Stimulated activated CD4-positive, alpha-beta T cell treated with anti-CD3 and anti-CD28 coated beads, Interleukin-2, amount 100 ng/mL, for 24 hours (primary cell): ENCODE data around the gene PLCB1.

Experiments used
- DNase-seq, 2 donors: peaks; one replicate each; pipeline ENCODE4 v3.0.0-alpha.2; 2020

The PLCB1 gene

GRCh38 chr20:8519887-8520286 is 387.8 kb downstream of the PLCB1 start:
- no peak for DNase-seq

DNA sequence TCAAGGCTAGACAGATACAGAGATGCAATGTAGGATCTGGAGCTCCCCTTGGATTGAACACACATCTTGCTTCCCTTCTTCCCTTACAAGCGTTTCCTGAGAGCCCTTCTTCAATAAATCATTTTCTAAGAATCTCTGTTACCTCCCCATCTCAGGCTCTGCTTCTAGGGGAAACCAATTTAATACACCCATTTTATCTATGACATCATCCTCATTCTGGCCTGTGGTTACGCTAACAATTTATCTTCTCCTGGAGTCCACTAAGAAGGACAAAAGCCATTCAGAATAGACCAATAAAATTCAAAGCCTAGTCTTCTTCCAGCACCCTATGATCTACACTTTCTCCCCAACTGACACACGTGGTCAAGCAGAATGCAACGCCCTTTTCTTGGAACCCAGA is 390.1 kb downstream of the PLCB1 start:
- DNase-seq, result no peak

DNA sequence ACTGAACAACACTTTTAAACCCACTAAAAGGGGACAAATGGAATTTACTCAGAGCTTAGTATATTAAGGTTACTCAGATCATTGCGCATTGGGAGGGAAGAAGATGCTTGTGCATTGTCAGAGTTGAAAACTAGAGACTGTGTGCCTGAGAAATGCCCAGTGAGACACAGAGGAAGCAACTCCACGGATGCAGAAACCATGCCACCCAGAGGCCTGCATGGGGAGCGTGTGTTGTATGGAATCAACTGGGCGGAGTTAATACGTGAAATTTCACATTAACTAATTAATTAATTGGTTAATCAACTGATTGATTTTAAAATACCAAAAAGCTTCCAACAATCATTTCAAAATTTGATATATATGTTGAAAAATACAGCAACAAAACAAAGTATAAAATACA is 391.6 kb downstream of the PLCB1 start:
- no peak for DNase-seq

DNA sequence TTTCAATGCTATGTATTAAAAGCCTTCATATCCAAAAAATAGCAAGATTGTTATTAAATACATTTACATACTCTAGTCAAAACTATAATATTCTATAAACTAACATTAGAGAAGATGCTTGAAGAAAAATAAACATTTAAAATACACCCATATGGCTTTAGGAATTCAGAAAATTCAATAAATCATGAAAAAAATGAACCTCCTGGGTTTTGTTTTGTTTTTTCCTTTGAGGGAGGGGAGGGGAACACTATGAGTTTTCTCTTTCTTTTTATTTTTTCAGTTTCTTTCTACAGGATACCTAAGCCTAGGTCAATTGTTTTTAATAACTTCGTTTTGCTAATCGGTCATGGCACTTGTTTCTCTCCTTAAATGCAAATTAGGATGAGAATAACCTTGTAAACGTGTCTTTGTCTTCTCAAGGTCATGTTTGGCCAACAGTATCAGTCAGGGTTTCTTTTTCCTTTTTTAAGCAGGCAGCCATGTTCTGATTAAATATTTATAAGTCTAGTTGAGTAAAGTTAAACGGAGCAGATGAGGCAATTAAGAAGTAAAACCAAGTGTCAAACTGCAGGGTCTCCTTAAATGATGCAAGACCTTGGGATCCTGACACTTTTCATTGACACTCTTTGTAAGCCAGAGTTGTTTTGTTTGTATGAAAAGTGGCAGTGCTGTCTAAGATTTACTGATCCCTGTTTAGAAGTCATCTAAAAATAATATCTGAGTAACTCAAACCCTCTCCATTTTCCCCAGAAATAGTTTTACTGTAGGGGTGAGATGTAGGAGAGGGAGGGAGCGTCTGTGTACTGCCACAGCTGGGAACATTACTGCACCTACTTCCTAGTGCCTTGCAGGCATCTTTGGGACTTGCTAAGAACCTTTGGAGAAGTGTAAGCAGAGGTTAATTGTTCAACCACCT is 392.3 kb downstream of the PLCB1 start:
- DNase-seq, result no peak

DNA sequence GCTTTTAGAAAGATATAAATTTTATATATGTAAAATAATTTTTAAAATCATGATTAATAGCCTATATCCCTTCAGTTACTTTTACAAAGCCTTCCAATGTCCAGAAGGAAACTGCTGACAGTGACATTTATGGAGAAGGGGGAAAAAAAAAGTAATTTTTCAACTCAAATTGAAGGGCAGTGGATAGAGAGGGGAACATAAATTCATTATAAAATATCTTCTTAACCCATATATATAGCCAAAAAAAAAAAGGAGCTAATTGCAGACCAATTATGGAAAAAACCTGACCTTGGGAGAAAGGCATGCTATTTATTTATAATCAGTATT is 392.9 kb downstream of the PLCB1 start:
- DNase-seq, result no peak

GRCh38 chr20:8526610-8527009 is 394.5 kb downstream of the PLCB1 start:
- DNase-seq, result no peak

DNA sequence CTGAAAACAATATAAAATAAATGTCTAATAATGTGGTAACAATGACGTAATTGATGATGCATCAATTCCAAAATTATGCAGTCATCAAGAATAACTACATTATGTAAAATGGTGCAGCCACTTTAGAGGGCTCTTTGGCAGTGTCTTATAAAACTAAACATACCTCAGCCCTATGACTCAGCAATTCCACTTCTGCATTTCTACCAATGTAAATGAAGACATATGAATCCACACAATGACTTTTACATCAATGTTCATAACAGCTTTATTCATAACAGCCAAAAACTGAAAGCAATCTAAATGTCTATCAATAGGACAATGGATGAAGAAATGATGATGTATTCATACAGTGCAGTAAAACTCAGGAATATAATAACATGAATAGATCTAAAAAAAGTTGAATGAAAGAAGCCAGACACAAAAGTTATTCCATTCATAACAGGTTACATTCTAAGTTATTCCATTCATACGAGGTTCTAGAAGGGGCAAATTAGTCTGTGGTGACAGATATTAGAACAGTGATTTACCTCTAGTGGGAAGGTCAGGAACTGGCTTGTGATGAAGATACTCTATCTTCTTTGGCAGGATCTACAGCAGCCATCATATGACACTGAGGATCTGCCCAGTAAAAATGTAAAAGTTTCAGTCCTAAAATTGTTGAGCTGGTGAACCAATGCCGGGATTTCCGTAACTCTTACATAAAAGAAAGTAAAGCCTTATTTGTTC is 396.1 kb downstream of the PLCB1 start:
- DNase-seq, result no peak

DNA sequence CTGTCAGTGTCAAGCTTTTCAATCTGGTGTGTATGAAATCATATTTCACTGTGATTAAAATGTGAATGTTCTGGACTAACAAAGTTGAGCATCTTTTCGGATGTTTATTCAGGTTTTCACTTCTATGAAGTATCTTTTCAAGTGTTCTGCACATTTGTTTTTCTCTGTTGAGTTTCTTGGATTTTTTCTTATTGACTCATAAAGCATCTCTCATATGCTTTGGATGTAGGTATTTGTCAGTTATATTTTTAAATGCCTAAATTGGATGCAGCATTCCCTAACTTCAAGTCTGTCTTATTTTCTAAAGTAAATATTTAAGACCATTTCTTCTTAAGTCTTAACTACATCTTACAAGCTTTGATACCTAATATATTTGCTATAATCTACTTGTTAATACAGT is 398.0 kb downstream of the PLCB1 start:
- no peak for DNase-seq

GRCh38 chr20:8532169-8532568 is 400.1 kb downstream of the PLCB1 start:
- DNase-seq, result no peak

DNA sequence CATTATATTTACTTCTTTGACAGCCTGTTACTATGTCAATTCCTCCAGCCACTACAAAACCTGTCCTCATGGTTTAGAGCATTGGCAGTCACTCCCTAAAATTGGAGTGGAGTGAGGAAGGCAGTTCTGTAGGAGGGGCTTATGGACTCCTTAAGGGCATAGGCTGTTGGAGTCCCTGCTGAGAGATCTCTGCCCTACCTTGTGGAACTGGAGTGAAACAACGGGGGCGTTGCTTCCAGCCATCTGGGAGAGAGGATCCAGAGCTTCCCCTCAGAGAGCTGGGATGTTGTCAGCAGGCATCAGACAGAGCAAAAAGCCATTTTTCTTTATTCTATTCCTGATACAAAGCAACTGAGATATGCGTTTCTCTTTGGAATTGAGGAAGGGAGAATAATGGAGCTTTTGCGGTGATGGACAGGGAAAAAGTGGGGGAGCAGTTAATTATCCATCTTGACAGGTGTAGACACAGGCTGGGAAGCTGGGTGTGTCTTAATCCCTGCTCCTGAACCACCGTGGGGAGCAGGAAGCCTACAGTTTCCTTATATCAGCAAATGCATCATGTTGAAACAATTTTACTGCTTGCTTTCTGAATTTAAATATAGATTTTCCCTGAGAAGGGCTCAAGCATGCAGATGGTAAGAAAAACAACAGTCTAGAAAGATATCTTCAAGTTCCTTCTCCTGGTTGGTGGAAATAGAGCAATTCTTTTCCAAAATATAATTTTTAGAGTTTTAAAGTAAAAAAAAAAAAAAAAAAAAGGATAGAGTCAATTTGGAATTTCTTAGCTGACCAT is 402.5 kb downstream of the PLCB1 start:
- no peak for DNase-seq

- DNase-seq, result peak in 1 of 2 donors; percentile 13
Observed at GRCh38 chr20:8535403-8536261, 403.6 kb downstream of the PLCB1 start.

DNA sequence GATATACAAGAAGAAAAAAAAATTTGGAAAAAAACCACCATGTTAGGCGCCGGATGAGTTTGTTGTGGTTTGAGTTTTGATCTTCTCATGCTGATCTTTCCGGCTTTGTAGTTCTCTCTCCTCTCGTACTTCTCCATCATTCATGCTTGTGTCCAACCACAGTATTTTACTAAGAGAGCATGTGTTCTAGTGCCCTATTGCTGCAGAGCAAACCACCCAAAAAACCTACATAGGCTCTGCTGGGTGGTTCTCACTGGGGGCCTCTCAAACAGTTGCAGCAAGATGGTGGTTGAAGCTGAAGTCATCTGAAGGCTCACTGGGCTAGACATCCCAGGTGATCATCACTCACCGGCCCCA is 404.2 kb downstream of the PLCB1 start:
- DNase-seq, result no peak

DNA sequence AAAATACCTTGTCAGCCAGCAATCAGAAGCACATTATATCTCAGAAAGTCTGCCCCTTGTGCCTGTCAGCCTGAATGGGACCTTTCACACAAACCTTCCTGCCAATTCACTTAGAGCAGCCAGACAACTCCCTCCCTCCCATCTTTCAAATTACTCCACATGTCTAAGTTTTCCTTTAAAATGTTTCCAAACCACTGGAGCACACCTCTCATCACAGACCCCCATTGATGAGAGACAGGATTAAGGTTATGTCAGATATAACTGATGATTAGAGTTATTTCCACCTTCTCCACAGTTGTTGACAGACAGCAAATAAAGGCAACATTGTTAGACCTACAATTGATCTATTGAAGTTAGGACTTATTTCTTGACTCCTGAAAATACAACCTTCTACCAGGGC is 408.4 kb downstream of the PLCB1 start:
- DNase-seq, result no peak

DNA sequence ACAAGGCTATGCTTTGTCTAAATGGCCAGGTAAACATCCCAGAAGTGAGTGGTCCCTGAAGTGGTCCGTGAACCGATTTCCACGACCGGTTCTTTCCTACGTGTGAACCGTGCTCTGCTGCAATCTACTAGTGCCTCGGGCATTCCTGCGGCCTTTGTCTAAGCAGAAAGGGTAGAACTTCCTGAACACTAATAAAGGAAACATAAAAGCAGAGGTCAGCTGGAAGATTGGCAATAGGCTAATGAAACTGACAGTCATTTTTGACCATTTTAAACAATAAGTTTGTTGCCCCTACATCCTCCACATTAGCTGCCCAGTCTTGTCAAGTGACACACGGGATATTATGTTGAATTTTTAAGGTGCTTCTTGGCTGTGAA is 410.0 kb downstream of the PLCB1 start:
- DNase-seq, result no peak

DNA sequence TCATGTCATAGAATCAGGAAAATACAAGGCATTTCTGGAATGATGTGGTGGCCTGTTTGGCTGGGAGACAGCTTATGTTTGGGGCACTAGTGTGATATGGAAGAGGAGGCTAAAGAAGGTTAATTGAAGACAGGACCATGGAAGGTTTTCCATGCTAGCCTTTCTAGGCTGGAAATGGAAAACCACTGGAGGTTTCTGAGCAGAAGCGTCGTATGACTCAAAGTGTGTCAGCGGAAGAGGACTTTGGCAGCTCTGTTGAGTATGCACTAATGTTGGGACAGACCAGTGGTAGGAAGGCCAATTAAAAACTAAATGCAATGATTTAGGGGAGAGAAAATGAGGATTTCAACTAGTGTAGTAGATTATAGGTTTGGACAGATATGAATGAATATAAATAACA is 413.1 kb downstream of the PLCB1 start:
- DNase-seq, result no peak

GRCh38 chr20:8547035-8547650 is 415.1 kb downstream of the PLCB1 start:
- DNase-seq, result no peak

DNA sequence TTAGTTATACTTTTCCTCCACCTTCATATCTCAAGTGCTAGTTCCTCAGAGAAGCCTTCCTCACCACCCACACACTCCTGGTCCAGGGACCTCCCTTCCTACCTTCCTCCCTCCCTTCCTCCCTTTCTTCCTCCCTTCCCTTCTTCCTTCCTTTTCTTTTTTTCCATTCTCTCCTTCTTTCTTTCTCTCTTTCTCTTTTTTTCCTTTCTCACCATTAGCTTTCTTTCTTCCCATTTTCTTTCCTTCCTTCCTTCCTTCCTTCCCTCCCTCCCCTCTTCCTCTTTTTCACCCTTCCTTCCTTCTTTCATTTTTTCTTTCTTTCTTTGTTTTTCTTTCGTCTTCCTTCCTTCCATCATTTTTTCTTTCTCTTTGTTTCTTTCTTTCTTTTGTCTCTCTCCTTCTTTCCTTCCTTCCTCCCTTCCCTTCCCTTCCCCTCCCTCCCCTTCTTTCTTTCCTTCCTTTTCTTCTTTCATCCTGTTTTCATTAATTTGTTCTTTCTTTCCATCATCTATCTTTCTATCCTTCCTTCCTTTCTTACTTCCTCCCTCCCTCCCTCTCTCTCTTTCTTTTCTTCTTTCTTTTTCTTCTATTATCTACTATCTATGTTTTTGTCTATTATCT is 416.0 kb downstream of the PLCB1 start:
- DNase-seq, result no peak

- DNase-seq, result no peak
Observed at GRCh38 chr20:8549192-8549591, 417.1 kb downstream of the PLCB1 start.

- DNase-seq, result no peak
Observed at GRCh38 chr20:8557711-8558110, 425.6 kb downstream of the PLCB1 start.

- no peak for DNase-seq
Observed at GRCh38 chr20:8562356-8562755, 430.3 kb downstream of the PLCB1 start.

DNA sequence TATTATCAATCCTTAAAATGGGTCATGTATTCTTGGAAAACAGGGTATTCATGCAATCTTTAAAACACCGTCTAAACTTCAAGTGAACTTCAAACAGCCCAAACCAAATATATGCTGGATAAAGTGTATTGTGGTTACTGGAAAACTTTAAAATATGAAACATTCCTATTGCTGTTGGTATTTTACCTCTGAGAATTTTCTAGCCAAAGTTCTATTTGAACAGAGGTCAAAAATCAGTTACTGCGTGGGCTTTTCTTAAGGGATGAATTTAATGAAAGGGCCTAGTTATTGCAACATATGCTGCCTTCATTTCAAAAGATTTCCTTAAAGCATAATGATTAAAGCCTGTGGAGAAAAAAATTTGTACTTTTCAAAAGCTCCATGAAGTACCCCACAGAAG is 436.0 kb downstream of the PLCB1 start:
- DNase-seq, result no peak

DNA sequence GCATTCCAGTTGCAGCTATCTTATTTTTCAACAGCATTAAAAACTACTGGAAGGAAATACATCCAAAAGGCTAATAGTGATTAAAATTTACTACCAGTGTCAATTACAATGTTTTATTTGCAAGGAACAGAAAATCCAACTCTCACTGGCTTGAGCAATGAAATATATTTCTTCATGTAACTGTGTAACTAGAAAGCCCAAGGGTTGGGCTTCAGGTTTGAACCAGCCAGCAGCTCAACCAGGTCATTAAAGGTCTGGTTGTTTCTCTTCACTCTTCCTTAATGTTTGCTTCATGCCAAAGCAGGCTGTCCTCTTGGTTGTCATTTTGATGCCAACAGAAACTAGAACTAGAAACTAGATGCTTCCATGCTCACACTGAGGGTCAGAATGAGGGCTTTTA is 437.7 kb downstream of the PLCB1 start:
- DNase-seq, result no peak
